Astrocyte of the spinal cord (primary cell): Measurements from ENCODE around the gene TAF1B.

ENCODE experiments used
- DNase-seq: peaks from one replicate; pipeline ENCODE4 v3.0.0; 2011; ENCODE audit warnings: low read depth, low spot score
- H3K4me3 ChIP-seq: 2 replicates; pipeline ENCODE4 v1.5.1; 2011; ENCODE audit warnings: low read depth, mild to moderate bottlenecking, low read length, moderate library complexity
- in situ Hi-C: cut with HindIII; loops from 2 replicates; pipeline ENCODE4 v1.10.0; 2017; ENCODE audit warnings: low sequenced_read_pairs
- TF ChIP-seq, protein P1 (sequence below): IDR thresholded peaks from 2 replicates; pipeline ENCODE4 v1.5.1; 2012; ENCODE audit warnings: low read depth, mild to moderate bottlenecking, low read length, inconsistent platforms

Gene TAF1B

DNA sequence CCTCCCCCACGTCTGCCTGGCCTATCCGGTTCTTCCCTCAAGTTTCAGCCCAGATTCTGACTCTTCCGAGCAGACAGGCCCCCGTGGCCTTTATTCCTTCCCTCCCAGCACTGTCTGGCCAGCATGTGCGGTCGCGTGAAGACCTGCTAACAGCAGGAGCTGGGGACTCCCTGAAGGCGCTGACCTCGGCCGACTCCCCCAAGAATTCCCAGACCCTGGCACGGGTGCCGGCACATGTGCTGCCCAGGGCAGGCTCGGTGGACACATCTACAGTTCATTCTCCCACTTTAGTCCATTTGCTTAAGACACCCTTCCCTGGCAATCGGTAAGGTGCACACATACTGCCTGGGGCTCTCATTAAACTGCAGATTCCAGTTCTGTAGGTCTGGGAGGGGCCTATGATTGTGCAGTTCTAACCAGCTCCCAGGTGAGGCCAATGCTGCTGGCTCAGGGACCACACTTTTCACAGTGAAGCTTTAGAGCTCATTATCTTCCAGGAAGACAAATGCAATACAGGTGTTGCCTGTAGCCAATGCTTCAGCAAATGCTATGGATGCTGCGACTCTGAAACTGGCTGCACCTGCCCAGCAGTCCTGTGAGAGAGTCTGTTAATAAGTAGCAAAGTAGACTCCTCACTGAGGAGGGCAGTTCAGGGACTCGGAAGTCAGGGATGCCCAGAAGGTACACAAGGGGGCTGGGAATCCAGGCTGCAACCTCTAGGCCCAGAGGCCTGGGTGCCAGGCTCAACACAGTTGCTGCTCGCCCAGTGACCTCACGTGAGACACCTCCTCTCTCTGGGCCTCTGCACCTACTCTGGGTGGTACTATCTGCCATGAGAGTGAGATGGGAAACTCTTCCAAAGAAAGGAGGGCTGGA, 45.4 kb upstream of the TAF1B start:
- no peak for DNase-seq
- H3K4me3 ChIP-seq: no peak overlapping the region
- in situ Hi-C loops: no loop called here
- TF ChIP-seq, protein P1, sequence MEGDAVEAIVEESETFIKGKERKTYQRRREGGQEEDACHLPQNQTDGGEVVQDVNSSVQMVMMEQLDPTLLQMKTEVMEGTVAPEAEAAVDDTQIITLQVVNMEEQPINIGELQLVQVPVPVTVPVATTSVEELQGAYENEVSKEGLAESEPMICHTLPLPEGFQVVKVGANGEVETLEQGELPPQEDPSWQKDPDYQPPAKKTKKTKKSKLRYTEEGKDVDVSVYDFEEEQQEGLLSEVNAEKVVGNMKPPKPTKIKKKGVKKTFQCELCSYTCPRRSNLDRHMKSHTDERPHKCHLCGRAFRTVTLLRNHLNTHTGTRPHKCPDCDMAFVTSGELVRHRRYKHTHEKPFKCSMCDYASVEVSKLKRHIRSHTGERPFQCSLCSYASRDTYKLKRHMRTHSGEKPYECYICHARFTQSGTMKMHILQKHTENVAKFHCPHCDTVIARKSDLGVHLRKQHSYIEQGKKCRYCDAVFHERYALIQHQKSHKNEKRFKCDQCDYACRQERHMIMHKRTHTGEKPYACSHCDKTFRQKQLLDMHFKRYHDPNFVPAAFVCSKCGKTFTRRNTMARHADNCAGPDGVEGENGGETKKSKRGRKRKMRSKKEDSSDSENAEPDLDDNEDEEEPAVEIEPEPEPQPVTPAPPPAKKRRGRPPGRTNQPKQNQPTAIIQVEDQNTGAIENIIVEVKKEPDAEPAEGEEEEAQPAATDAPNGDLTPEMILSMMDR: no peak

- no peak for DNase-seq
- in situ Hi-C loops: no loop called here
- H3K4me3 ChIP-seq: no peak overlapping the region
- TF ChIP-seq, protein P1: no peak
Observed at GRCh38 chr2:9799011-9799596, 44.2 kb upstream of the TAF1B start.

DNA sequence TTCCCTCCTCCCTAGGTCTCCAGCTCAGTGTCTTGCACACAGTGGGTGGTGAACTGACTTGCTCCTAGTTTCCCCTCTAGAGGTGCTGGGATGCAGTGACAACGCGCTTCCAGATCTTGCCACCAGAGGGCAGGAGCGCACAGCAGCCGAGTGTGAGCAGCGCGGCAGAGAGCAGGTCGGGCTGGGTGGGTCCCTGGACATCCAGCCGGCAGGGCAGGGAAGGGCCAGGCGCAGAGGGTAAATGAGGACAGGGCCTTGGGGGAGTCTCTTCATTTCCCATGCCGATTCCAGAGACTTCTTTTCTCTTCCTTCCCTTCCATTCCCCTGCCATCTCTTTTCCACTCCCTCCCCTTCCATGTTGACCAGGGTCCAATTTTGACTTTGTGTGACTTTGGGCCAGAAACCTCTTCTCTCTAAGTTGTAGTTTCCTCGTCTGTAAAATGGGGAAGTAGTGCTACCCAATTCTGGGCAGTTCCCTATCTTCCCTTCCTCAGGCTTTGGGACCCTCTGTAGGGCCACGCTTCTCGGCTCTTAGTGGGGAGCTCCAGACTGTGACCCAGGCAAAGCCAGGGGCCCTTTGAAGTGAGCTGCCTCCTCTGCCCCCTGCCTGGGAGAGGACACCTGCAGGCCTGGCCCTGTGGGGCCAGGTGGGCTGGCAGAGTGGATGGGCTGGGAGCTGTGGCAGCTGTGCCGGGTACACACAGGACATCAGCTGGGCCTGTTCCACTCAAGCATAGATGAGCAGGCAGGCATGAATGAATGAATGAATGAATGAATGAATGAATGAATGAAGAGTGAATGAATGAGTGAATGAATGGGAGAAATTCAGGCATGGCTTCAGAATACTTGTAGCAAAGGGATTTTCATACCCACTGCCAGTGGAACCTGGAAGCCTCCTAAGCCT, 43.3 kb upstream of the TAF1B start:
- peak; percentile 74 for DNase-seq
- in situ Hi-C loops: loop anchor here (25.0 kb wide), 1 partner anchor 237 kb away; the partner anchor contains the start of gene KLF11
- TF ChIP-seq, protein P1: peak; percentile 99
- no peak overlapping the region for H3K4me3 ChIP-seq

DNA sequence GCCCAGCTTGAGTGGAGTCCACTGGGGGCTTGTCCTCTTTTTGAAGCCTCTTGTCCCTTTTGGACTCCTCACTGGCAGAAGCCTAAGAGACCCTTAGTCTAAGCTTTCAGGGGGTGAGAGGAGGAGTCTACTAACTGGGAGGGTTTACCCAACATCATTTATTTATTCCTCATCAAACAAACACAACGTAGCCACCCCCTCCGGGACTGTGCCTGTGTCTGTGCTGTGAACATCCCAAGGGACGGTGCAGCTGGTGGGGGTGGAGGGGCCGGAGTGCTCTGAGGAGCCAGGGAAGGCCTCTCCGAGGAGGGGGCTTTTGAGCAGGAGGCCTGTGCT, 42.7 kb upstream of the TAF1B start:
- no peak overlapping the region for H3K4me3 ChIP-seq
- no peak for DNase-seq
- in situ Hi-C loops: loop anchor here (25.0 kb wide), 1 partner anchor 237 kb away; the partner anchor contains the start of gene KLF11
- TF ChIP-seq, protein P1: no peak

GRCh38 chr2:9800975-9801726, 42.1 kb upstream of the TAF1B start:
- peak; percentile 55 for DNase-seq
- TF ChIP-seq, protein P1: no peak
- in situ Hi-C loops: loop anchor here (25.0 kb wide), 1 partner anchor 236 kb away; the partner anchor contains the start of gene KLF11
- H3K4me3 ChIP-seq: no peak overlapping the region

GRCh38 chr2:9802576-9802993, 40.7 kb upstream of the TAF1B start:
- in situ Hi-C loops: loop anchor here (25.0 kb wide), 1 partner anchor 235 kb away; the partner anchor contains the start of gene KLF11
- H3K4me3 ChIP-seq: no peak overlapping the region
- TF ChIP-seq, protein P1: no peak
- DNase-seq: no peak
